ENCODE measurements around the gene BTBD2.
"Not testable (repeated sequence)": the region's sequence is repeated elsewhere in the genome, so short reads cannot be mapped to it uniquely, and the experiment has no call there.

The BTBD2 gene

GRCh38 chr19:1998712-1999708 is 16.5 kb downstream of the BTBD2 start:
- peaks cover 8% of the 10 kb centered on the region; the same call in 1 of the 2 replicates for H3K36me3 ChIP-seq (ENCODE audit: insufficient read depth, low read length)
- no peaks in the 10 kb centered on the region for H3K9me3 ChIP-seq (ENCODE audit: control insufficient read depth, insufficient read depth, low read length)
- no peak overlapping the region for H3K9ac ChIP-seq (ENCODE audit: low read depth, low read length)
- H3K4me1 ChIP-seq (ENCODE audit: insufficient read depth, low read length), result no peaks in the 10 kb centered on the region

DNA sequence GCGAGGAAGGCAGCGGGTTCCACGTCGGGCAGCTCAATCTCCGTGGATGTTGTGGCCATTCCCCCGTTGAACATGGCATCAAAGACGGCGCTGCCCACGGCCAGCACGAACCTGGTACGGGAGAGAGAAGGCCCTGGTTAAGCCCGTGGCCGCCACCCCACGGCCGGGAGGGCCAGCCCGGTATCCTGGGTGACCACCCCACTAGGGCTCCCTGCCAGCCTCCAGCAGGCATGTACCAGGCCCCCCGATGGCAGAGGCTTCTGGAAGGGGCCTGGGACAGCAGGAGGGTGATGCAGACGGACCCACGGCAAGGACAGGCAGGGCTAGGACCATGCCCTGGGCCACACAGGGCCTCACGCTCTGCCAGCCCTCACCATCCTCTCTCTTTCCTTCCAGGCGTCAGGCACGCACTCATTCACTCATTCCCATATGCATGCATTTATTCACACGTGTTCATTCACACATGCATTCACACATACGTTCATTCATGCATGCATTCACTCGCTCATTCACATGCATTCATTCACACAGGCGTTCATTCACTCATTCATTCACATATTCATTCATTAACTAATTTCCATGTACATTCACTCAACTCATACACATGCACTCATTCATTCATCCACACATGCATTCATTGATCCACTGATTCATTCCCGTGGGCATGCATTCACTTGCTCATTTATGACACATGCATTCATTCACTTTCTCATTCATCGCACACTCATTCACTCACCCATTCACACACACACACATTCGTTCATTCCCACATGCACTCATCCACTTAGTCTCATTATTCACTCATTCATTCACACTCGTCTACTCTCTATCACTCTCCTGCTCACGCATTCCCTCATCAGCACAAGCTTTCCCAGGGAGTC is 17.9 kb downstream of the BTBD2 start:
- H3K36me3 ChIP-seq (ENCODE audit: insufficient read depth, low read length), result peaks cover 8% of the 10 kb centered on the region; the same call in 1 of the 2 replicates

DNA sequence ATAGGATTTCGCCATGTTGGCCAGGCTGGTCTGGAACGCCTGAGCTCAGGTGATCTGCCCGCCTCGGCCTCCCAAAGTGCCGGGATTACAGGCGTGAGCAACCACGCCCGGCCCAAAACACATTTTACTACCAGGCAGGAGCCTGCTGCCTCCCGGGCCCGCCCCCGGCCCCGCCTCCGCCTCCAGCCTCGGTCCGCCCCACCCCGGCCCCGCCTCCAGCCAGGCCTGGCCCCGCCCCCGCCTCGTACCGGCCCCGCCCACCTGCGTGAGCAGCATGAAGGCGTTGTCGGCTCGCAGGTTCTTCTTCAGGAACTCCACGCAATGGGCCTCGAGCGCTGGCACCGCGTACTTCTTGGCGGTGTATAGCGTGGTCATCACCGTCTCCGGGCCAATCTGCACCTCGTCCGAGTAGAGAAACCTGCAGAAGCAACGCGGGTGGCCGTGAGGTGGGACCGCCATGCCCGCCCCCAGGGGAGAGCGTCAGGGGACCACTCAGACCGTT is 22.7 kb downstream of the BTBD2 start:
- Histone ChIP-seq H3K9me3 (ENCODE audit: control insufficient read depth, insufficient read depth, low read length) (no peaks in the 10 kb centered on the region), H3K4me1 (ENCODE audit: insufficient read depth, low read length) (no peaks in the 10 kb centered on the region), H3K9ac (ENCODE audit: low read depth, low read length) (no peak overlapping the region), H3K36me3 (ENCODE audit: insufficient read depth, low read length) (peaks cover 5% of the 10 kb centered on the region; the same call in 1 of the 2 replicates)

More for the DNA sequence above, 17.9 kb downstream of the BTBD2 start:
- Histone ChIP-seq H3K9ac (ENCODE audit: low read depth, low read length) (no peak overlapping the region), H3K9me3 (ENCODE audit: control insufficient read depth, insufficient read depth, low read length) (no peaks in the 10 kb centered on the region), H3K4me1 (ENCODE audit: insufficient read depth, low read length) (no peaks in the 10 kb centered on the region)

DNA sequence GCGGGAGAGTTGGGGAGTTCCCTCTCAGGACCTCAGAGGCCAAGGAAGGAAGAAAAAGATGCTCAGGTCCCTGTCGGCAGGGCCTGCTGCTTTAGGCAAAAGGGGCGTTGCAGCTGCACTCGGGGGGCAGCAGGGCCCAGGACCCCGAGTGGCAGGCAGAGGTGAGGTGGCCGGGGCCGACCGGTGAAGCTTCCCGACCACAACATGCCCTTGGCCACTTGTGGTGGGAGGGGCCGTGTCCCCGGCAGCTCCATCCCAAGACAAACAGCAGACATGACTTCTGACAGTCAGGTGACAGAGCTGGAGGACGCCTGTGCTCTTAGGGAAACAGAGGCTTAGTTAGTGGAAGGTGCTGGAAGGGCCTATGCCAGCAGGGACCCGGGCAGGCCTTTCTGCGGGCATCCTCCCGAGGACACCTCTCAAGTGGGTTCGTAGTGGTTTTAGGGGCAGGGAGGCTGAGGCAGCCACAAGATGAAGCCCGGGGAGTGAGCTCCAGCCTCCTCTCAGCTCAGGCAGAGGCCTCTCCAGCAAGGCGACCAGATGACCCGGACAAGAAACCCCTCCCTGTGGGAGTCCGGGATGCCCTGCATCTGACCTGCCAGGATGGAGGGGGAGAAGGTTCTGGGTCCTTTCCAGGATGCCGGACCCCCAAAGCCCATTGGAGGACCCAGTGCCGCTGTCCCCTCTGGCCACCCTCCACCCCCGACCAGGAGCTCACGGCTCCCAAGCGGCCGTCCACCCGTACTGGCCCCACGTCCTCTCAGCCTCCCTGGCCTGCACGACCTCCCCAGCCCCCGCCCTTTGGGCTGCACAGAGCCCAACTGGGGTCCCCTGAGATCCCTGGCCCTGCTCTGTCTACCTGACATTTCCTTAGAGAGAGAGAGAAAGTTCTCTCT is 24.2 kb downstream of the BTBD2 start:
- no peaks in the 10 kb centered on the region for H3K4me1 ChIP-seq (ENCODE audit: insufficient read depth, low read length)
- peaks cover 5% of the 10 kb centered on the region; the same call in 1 of the 2 replicates for H3K36me3 ChIP-seq (ENCODE audit: insufficient read depth, low read length)

GRCh38 chr19:1990230-1991017 is 25.1 kb downstream of the BTBD2 start:
- Histone ChIP-seq H3K9me3 (ENCODE audit: control insufficient read depth, insufficient read depth, low read length) (no peaks in the 10 kb centered on the region), H3K9ac (ENCODE audit: low read depth, low read length) (no peak overlapping the region), H3K36me3 (ENCODE audit: insufficient read depth, low read length) (no peaks in the 10 kb centered on the region; the same call in 1 of the 2 replicates), H3K4me1 (ENCODE audit: insufficient read depth, low read length) (no peaks in the 10 kb centered on the region)

More for the DNA sequence above, 24.2 kb downstream of the BTBD2 start:
- no peaks in the 10 kb centered on the region for H3K9me3 ChIP-seq (ENCODE audit: control insufficient read depth, insufficient read depth, low read length)
- no peak overlapping the region for H3K9ac ChIP-seq (ENCODE audit: low read depth, low read length)

DNA sequence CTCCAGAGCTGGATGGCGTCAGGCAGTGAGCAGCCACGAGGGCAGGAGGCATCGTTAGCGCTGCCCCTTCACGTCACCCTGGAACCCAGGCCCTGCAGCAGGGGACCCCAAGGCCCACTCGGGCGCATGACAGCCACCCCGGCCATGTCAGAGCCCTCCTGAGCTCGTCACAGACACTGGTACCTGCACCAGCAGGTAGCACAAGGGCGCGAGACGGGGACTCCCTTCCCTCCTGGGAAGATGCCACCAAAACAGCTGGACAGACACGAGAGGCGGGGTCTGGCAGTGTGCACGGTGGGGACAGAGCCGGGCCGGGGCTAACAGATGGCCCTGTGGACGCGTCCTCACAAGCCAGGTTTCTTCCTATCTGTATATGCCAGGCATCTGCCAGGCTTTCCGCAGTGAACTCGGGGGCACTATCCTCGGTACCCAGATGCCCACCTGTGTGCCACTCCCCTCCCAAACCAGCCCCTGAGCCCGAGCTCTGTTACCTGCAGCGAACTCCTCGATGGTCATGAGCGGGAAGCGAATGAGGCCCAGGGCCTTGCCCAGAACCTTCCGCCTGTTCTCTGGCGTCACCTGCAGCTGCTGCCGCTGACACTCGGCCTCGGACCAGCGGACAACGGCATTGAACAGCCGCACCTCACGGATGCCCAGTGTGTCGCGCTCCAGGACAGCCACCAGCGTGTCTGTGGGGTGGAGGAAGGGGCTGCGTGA is 25.8 kb downstream of the BTBD2 start:
- peaks cover 3% of the 10 kb centered on the region; the same call in 1 of the 2 replicates for H3K36me3 ChIP-seq (ENCODE audit: insufficient read depth, low read length)
- H3K4me1 ChIP-seq (ENCODE audit: insufficient read depth, low read length), result no peaks in the 10 kb centered on the region
- H3K9ac ChIP-seq (ENCODE audit: low read depth, low read length), result no peak overlapping the region
- H3K9me3 ChIP-seq (ENCODE audit: control insufficient read depth, insufficient read depth, low read length), result no peaks in the 10 kb centered on the region

GRCh38 chr19:1988464-1988863 is 27.1 kb downstream of the BTBD2 start:
- not testable (repeated sequence) for H3K9me3 ChIP-seq (ENCODE audit: control insufficient read depth, insufficient read depth, low read length); H3K36me3 ChIP-seq (ENCODE audit: insufficient read depth, low read length); H3K4me1 ChIP-seq (ENCODE audit: insufficient read depth, low read length); H3K9ac ChIP-seq (ENCODE audit: low read depth, low read length)

DNA sequence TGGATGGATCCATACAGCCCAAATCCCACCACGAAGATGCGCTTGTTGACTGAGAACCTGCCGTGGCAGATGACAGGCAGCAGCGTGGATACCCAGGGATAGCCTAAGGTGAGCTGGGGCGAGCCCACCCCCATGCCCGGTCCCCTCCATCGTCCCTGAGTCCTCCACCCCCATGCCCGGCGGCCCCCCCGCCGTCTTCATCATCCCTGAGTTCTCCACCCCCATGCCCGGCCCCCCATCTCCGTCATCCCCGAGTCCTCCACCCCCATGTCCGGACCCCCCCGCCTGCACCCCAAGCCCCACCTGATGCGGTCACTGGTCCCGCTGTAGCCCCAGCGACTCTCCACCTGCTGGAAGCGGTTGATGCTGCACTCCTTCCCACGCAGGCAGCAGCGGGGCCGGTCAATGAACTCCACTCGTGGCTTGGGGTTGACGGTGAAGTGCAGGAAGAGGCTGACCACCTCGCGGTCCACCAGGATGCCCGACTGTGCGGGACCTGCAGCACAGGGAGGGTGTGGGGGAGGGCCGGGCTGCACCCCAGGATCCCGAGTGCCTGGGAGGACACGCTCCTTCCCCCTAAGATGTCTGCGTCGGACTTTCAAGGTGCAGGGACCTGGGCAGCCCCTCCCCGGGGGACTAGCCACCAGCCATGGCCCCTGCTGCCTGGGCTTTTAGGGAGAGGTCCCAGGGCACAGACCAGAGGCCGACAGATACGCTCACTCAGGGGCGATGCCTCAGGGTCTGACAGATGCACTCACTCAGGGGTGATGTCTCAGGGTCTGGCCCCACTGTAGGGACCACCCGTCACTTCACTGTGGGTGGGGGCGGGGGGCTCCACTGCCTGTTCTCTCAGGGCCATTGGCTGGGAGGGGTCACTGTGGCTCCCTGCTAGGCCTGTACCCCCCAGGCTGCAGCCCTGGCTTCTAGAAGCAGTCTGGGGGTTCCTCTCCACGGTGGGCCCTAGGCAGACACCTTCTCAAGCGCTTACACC is 28.0 kb downstream of the BTBD2 start:
- Histone ChIP-seq H3K36me3 (ENCODE audit: insufficient read depth, low read length) (peaks cover 3% of the 10 kb centered on the region; the same call in 1 of the 2 replicates), H3K9me3 (ENCODE audit: control insufficient read depth, insufficient read depth, low read length) (no peaks in the 10 kb centered on the region), H3K9ac (ENCODE audit: low read depth, low read length) (no peak overlapping the region), H3K4me1 (ENCODE audit: insufficient read depth, low read length) (no peaks in the 10 kb centered on the region)

GRCh38 chr19:1986357-1987162 is 29.0 kb downstream of the BTBD2 start:
- Histone ChIP-seq H3K4me1 (ENCODE audit: insufficient read depth, low read length) (no peaks in the 10 kb centered on the region), H3K9ac (ENCODE audit: low read depth, low read length) (no peak overlapping the region), H3K36me3 (ENCODE audit: insufficient read depth, low read length) (peaks cover 5% of the 10 kb centered on the region), H3K9me3 (ENCODE audit: control insufficient read depth, insufficient read depth, low read length) (no peaks in the 10 kb centered on the region)

- no peaks in the 10 kb centered on the region for H3K9me3 ChIP-seq (ENCODE audit: control insufficient read depth, insufficient read depth, low read length)
- H3K9ac ChIP-seq (ENCODE audit: low read depth, low read length), result no peak overlapping the region
- H3K36me3 ChIP-seq (ENCODE audit: insufficient read depth, low read length), result peaks cover 8% of the 10 kb centered on the region
- no peaks in the 10 kb centered on the region for H3K4me1 ChIP-seq (ENCODE audit: insufficient read depth, low read length)
Observed at GRCh38 chr19:1985588-1986356, 29.7 kb downstream of the BTBD2 start.

All from ES-I3 (cell line).